Neural progenitor cell (in vitro differentiated cells): ENCODE measurements around the gene C15orf62. TPM values are rescaled to one million over a fixed set of nuclear protein-coding genes. Genes with fewer than 3 reads are reported as not detected.

Source experiments
- DNase-seq: peaks from one replicate; pipeline ENCODE4 v3.0.0-alpha.2; 2016; ENCODE audit warnings: low spot score
- H2AFZ ChIP-seq: fragments of 200-600 bp; sonication (generic); replicated peaks from 2 replicates; pipeline ENCODE4 v1.6.1; 2016; ENCODE audit warnings: antibody characterized with exemption
- H3F3A ChIP-seq: fragments of 200-600 bp; sonication (generic); 2 replicates; pipeline ENCODE4 v1.6.1; 2016; ENCODE audit warnings: antibody characterized with exemption, low read depth
- H3K27ac ChIP-seq: fragments of 200-600 bp; sonication (generic); 2 replicates; pipeline ENCODE4 v1.5.1; 2016; ENCODE audit warnings: mild to moderate bottlenecking
- H3K27me3 ChIP-seq: fragments of 200-600 bp; sonication (generic); 2 replicates; pipeline ENCODE4 v1.6.1; 2016; ENCODE audit warnings: mild to moderate bottlenecking, moderate library complexity
- H3K36me3 ChIP-seq: fragments of 200-600 bp; sonication (generic); 2 replicates; pipeline ENCODE4 v1.5.1; 2016
- H3K4me1 ChIP-seq: fragments of 200-600 bp; sonication (generic); 2 replicates; pipeline ENCODE4 v1.6.1; 2016; ENCODE audit warnings: mixed run types
- H3K4me2 ChIP-seq: fragments of 200-600 bp; sonication (generic); 2 replicates; pipeline ENCODE4 v1.6.1; 2016
- H3K4me3 ChIP-seq: fragments of 200-600 bp; sonication (generic); 2 replicates; pipeline ENCODE4 v1.5.1; 2016
- H3K79me2 ChIP-seq: fragments of 200-600 bp; sonication (generic); 2 replicates; pipeline ENCODE4 v1.6.1; 2016; ENCODE audit warnings: low read depth
- H3K9ac ChIP-seq: fragments of 200-600 bp; sonication (generic); 2 replicates; pipeline ENCODE4 v1.6.1; 2016
- H3K9me3 ChIP-seq: fragments of 200-600 bp; sonication (generic); 2 replicates; pipeline ENCODE4 v1.5.1; 2016; ENCODE audit warnings: low read depth
- H4K20me1 ChIP-seq: fragments of 200-600 bp; sonication (generic); 2 replicates; pipeline ENCODE4 v1.6.1; 2016; ENCODE audit warnings: low read depth
- H3K27ac Mint-ChIP-seq: 3 replicates; pipeline ENCODE4 v1.8.0; 2021; ENCODE audit warnings: mixed read lengths
- H3K27me3 Mint-ChIP-seq: 2 replicates; pipeline ENCODE4 v1.8.0; 2022; ENCODE audit warnings: low read depth, mild to moderate bottlenecking, inconsistent platforms, moderate library complexity, mixed read lengths; ENCODE audit not compliant: insufficient read depth
- H3K36me3 Mint-ChIP-seq: 3 replicates; pipeline ENCODE4 v1.8.0; 2021; ENCODE audit warnings: mixed read lengths
- H3K4me1 Mint-ChIP-seq: 3 replicates; pipeline ENCODE4 v1.8.0; 2021; ENCODE audit warnings: mixed read lengths
- H3K4me3 Mint-ChIP-seq: 3 replicates; pipeline ENCODE4 v1.8.0; 2021; ENCODE audit warnings: mild to moderate bottlenecking, moderate library complexity, mixed read lengths
- H3K9me3 Mint-ChIP-seq: 3 replicates; pipeline ENCODE4 v1.8.0; 2020; ENCODE audit warnings: mixed read lengths
- EZH2 ChIP-seq: fragments of 200-600 bp; sonication (generic); IDR thresholded peaks from 2 replicates; pipeline ENCODE4 v1.6.1; 2017; ENCODE audit warnings: antibody characterized with exemption, mild to moderate bottlenecking, moderate library complexity
- EZH2phosphoT487 ChIP-seq: fragments of 200-600 bp; sonication (generic); IDR thresholded peaks from 2 replicates; pipeline ENCODE4 v1.6.1; 2017; ENCODE audit warnings: antibody characterized with exemption
- total RNA-seq: library from RNA; depleted of rRNA; stranded (reverse); fragments of >200 nt; gene quantifications from 2 replicates; pipeline ENCODE4 v1.2.3, GENCODE V29; 2015; ENCODE audit warnings: low replicate concordance
- TF ChIP-seq, protein P1 (sequence below): fragments of 200-600 bp; sonication (generic); IDR thresholded peaks from 2 replicates; pipeline ENCODE4 v1.5.1; 2017; ENCODE audit warnings: antibody characterized with exemption, mild to moderate bottlenecking

C15orf62 gene
- total RNA-seq, 1 donor from 2014 or later, result not detected

DNA sequence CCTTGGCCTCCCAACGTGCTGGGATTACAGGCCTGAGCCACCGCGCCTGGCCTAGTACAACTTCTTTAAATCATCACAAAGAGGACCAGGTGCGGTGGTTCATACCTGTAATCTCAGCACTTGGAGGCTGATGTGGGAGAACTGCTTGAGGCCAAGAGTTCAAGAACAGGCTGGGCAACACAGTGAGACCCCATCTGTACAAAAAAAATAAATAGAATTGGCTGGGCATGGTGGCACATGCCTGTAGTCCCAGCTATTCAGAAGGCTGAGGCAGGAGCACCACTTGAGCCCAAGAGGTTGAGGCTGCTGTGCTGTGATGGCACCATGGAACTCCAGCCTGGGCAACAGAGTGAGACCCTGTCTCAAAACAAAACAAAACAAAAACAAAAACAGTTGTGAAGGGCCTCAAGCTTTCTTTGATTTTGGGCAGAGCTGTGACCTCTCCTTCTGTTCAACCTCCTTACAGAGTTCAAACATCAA, 20.6 kb upstream of the C15orf62 start:
- peaks cover 17% of the 10 kb centered on the region for H3F3A ChIP-seq
- no peaks in the 10 kb centered on the region for H3K4me1 ChIP-seq
- peaks cover 10% of the 10 kb centered on the region for H3K36me3 Mint-ChIP-seq
- no peak overlapping the region for H3K4me2 ChIP-seq
- H3K4me1 Mint-ChIP-seq, result peaks cover 12% of the 10 kb centered on the region
- DNase-seq, result no peak
- no peak overlapping the region for H3K4me3 Mint-ChIP-seq
- H3K9ac ChIP-seq, result no peak overlapping the region
- H3K79me2 ChIP-seq, result peaks cover 16% of the 10 kb centered on the region
- H3K27me3 ChIP-seq, result no peaks in the 10 kb centered on the region
- H4K20me1 ChIP-seq, result no peaks in the 10 kb centered on the region
- H3K27ac Mint-ChIP-seq, result no peak overlapping the region
- TF ChIP-seq EZH2 (no peak), EZH2phosphoT487 (no peak)
- TF ChIP-seq, protein P1, sequence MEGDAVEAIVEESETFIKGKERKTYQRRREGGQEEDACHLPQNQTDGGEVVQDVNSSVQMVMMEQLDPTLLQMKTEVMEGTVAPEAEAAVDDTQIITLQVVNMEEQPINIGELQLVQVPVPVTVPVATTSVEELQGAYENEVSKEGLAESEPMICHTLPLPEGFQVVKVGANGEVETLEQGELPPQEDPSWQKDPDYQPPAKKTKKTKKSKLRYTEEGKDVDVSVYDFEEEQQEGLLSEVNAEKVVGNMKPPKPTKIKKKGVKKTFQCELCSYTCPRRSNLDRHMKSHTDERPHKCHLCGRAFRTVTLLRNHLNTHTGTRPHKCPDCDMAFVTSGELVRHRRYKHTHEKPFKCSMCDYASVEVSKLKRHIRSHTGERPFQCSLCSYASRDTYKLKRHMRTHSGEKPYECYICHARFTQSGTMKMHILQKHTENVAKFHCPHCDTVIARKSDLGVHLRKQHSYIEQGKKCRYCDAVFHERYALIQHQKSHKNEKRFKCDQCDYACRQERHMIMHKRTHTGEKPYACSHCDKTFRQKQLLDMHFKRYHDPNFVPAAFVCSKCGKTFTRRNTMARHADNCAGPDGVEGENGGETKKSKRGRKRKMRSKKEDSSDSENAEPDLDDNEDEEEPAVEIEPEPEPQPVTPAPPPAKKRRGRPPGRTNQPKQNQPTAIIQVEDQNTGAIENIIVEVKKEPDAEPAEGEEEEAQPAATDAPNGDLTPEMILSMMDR, result no peak
- H3K4me3 ChIP-seq, result no peak overlapping the region
- no peaks in the 10 kb centered on the region for H3K9me3 ChIP-seq
- H2AFZ ChIP-seq, result no peak overlapping the region
- H3K9me3 Mint-ChIP-seq, result no peaks in the 10 kb centered on the region
- H3K27ac ChIP-seq, result no peak overlapping the region
- peaks cover 2% of the 10 kb centered on the region for H3K36me3 ChIP-seq
- H3K27me3 Mint-ChIP-seq, result peaks cover 16% of the 10 kb centered on the region

DNA sequence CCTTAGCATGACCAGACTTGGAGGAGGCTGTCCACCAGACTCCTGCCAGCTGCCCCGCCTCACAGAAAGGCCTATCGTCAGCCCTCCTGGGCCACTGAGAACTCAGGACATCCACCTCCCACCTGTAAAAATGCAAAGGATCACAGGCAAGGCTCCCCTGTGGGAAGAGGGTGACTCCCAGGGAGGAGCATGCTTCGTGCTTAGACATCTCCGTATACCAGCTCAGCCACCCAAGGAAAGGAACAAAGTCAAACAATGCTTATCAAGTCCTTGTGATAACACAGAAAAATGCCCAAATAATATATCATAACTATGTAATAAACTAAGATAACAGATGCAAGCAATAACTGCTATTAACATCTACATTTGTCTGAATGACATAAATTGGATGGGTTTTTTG, 18.9 kb upstream of the C15orf62 start:
- Histone ChIP-seq H3K4me3 (no peak overlapping the region), H3F3A (peaks cover 15% of the 10 kb centered on the region), H3K4me1 (peaks cover 4% of the 10 kb centered on the region), H3K27me3 (no peaks in the 10 kb centered on the region), H3K9ac (no peak overlapping the region), H3K4me2 (no peak overlapping the region), H2AFZ (no peak overlapping the region), H4K20me1 (no peaks in the 10 kb centered on the region), H3K79me2 (peaks cover 22% of the 10 kb centered on the region), H3K36me3 (peaks cover 2% of the 10 kb centered on the region), H3K27ac (no peak overlapping the region), H3K9me3 (no peaks in the 10 kb centered on the region)
- peaks cover 21% of the 10 kb centered on the region for H3K4me1 Mint-ChIP-seq
- H3K36me3 Mint-ChIP-seq, result peaks cover 7% of the 10 kb centered on the region
- peaks cover 9% of the 10 kb centered on the region for H3K27me3 Mint-ChIP-seq
- TF ChIP-seq, protein P1, result no peak
- TF ChIP-seq EZH2phosphoT487 (no peak), EZH2 (no peak)
- H3K9me3 Mint-ChIP-seq, result no peaks in the 10 kb centered on the region
- no peak overlapping the region for H3K4me3 Mint-ChIP-seq
- H3K27ac Mint-ChIP-seq, result no peak overlapping the region
- no peak for DNase-seq

DNA sequence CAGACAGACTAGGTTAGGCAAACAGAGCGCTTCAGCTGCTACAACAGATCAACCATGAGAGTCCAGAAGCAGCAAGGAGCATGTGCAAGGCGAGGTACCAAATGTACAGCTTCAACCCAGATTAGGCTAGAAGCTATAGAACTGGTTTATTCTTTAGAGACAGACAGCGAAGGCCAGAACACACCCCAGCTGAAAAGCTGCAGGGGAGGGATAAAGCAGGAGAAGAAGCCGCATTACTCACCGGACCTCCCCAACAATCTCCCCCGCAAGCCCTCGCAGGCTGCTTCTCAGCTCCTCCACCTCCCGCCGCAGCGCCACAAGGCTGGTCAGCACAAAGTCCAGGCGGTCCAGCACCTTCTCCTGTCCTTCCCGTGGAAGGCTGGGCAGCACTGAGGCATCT, 18.0 kb upstream of the C15orf62 start:
- peaks cover 14% of the 10 kb centered on the region for H3F3A ChIP-seq
- no peak overlapping the region for H3K9ac ChIP-seq
- H3K27me3 Mint-ChIP-seq, result peaks cover 7% of the 10 kb centered on the region
- peaks cover 2% of the 10 kb centered on the region for H3K36me3 ChIP-seq
- no peaks in the 10 kb centered on the region for H3K9me3 ChIP-seq
- no peak for DNase-seq
- H3K4me3 ChIP-seq, result no peak overlapping the region
- H4K20me1 ChIP-seq, result no peaks in the 10 kb centered on the region
- no peaks in the 10 kb centered on the region for H3K9me3 Mint-ChIP-seq
- peaks cover 7% of the 10 kb centered on the region for H3K36me3 Mint-ChIP-seq
- H3K4me3 Mint-ChIP-seq, result no peak overlapping the region
- TF ChIP-seq EZH2phosphoT487 (no peak), EZH2 (no peak)
- no peak overlapping the region for H2AFZ ChIP-seq
- peaks cover 4% of the 10 kb centered on the region for H3K4me1 ChIP-seq
- H3K27ac ChIP-seq, result no peak overlapping the region
- H3K27ac Mint-ChIP-seq, result no peak overlapping the region
- no peak overlapping the region for H3K4me2 ChIP-seq
- H3K79me2 ChIP-seq, result peaks cover 22% of the 10 kb centered on the region
- H3K4me1 Mint-ChIP-seq, result peaks cover 25% of the 10 kb centered on the region
- no peaks in the 10 kb centered on the region for H3K27me3 ChIP-seq

DNA sequence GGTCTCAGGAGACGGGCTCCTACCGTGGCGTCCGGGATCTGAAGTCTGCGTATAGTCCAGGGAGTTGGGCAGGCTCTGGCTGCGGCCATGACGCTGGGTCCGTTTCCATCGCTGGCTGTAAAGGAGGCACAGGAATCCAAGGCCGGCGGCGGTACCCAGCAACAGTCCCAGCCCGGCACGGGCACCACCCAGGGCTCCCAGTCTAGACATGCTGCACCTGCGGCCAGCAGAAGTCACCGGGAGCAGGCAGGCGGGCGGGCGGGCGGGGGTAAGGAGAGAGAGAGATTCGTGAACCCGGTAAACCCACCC, 15.3 kb upstream of the C15orf62 start:
- Mint-ChIP-seq H3K27me3 (peaks cover 3% of the 10 kb centered on the region), H3K27ac (no peak overlapping the region), H3K9me3 (no peaks in the 10 kb centered on the region), H3K4me3 (peak overlapping the region; percentile 92), H3K4me1 (peaks cover 28% of the 10 kb centered on the region), H3K36me3 (peaks cover 3% of the 10 kb centered on the region)
- peak overlapping the region; percentile 80 for H3K9ac ChIP-seq
- no peak overlapping the region for H3K27ac ChIP-seq
- peaks cover 2% of the 10 kb centered on the region for H3K36me3 ChIP-seq
- peaks cover 4% of the 10 kb centered on the region for H3K4me1 ChIP-seq
- H3K27me3 ChIP-seq, result no peaks in the 10 kb centered on the region
- peak; percentile 39 for DNase-seq
- peaks cover 22% of the 10 kb centered on the region for H3K79me2 ChIP-seq
- H3K4me2 ChIP-seq, result peak overlapping the region; percentile 85
- H2AFZ ChIP-seq, result peak overlapping the region; percentile 68
- H3K9me3 ChIP-seq, result no peaks in the 10 kb centered on the region
- peak overlapping the region; percentile 85 for H3K4me3 ChIP-seq
- H4K20me1 ChIP-seq, result no peaks in the 10 kb centered on the region
- TF ChIP-seq, protein P1, result no peak
- TF ChIP-seq EZH2phosphoT487 (no peak), EZH2 (no peak)
- peaks cover 10% of the 10 kb centered on the region for H3F3A ChIP-seq
